Stomach (tissue), 9 donors: ENCODE data around the gene TAF15. TPM values are rescaled to one million over a fixed set of nuclear protein-coding genes. Genes with fewer than 3 reads are reported as not detected.
A peak's percentile ranks its signal among the peaks of the same experiment; 100 is the strongest.

Source experiments
- DNase-seq, 2 donors: peaks; one replicate each; pipeline versions ENCODE4 v3.0.0 to v3.0.0-alpha.2; 2013 to 2019
- H3K27ac ChIP-seq, 5 donors: fragments of 200-600 bp in 4 of 5; sonication (generic) in 4 of 5; one replicate each; pipeline ENCODE4 v1.5.1; 2013 to 2019; ENCODE audit warnings: mild to moderate bottlenecking in 1 of 5, moderate library complexity in 1 of 5
- H3K27me3 ChIP-seq, 3 donors: fragments of 200-600 bp; sonication (generic); one replicate each; pipeline ENCODE4 v1.5.1; 2017 to 2019; ENCODE audit warnings: mixed run types in 1 of 3
- H3K36me3 ChIP-seq, 4 donors: fragments of 200-600 bp; sonication (generic); 1 replicate in 3 of 4; 2 replicates in 1 of 4; pipeline ENCODE4 v1.5.1; 2016 to 2019
- H3K4me1 ChIP-seq, 4 donors: fragments of 200-600 bp; sonication (generic); one replicate each; pipeline ENCODE4 v1.5.1; 2016 to 2019
- H3K4me3 ChIP-seq, 4 donors: fragments of 200-600 bp; sonication (generic) in 3 of 4; one replicate each; pipeline ENCODE4 v1.5.1; 2016 to 2019; ENCODE audit warnings: mild to moderate bottlenecking in 1 of 4
- H3K9me3 ChIP-seq, 4 donors: fragments of 200-600 bp; sonication (generic); one replicate each; pipeline ENCODE4 v1.5.1; 2016 to 2019
- EP300 ChIP-seq: sonication (generic); formaldehyde crosslinking; IDR thresholded peaks from one replicate; pipeline ENCODE4 v1.6.1; 2017; ENCODE audit warnings: antibody characterized with exemption
- POLR2A ChIP-seq, 4 donors: fragments of 450-650 bp; IDR thresholded peaks; one replicate each; pipeline ENCODE4 v1.6.1; 2016; ENCODE audit warnings: antibody characterized with exemption in 4 of 4, control low read depth in 2 of 4, mild to moderate bottlenecking in 1 of 4, moderate library complexity in 1 of 4
- POLR2AphosphoS5 ChIP-seq, 3 donors: sonication (generic); formaldehyde crosslinking; IDR thresholded peaks; one replicate each; pipeline ENCODE4 v1.6.1; 2016; ENCODE audit warnings: antibody characterized with exemption in 3 of 3
- WGBS, 5 donors: extraction: QIAGEN DNeasy Blood & Tissue Kit in 3 of 5; methylation state at CpG; one replicate each; pipeline versions ENCODE4 v1.1.5 to v1.1.7; 2013 to 2018; 5-methylcytosine and 5-hydroxymethylcytosine counted together
- intact Hi-C: fragments of 100-400 bp; cut with DNase I; formaldehyde crosslinking; loops from one replicate; pipeline ENCODE4 v1.15.1; 2023; ENCODE audit warnings: low total_unique reads
- polyA plus RNA-seq, 3 donors: library from polyadenylated mRNA; stranded (reverse); fragments of 200-250 nt; gene quantifications; one replicate each; pipeline ENCODE4 v1.2.3, GENCODE V29; 2013
- total RNA-seq, 5 donors: library from RNA; depleted of rRNA; stranded (reverse); fragments of >200 nt; gene quantifications; one replicate each; pipeline versions ENCODE4 v1.1.0 to v1.2.3, GENCODE V29; 2014 to 2016
- TF ChIP-seq, protein P1 (sequence below), 7 experiments: fragments of 450-650 bp in 4 of 7; fragments of 200-600 bp in 3 of 7; sonication (generic) in 3 of 7; IDR thresholded peaks; one replicate each; pipeline ENCODE4 v1.5.1; 2016 to 2019; ENCODE audit warnings: antibody characterized with exemption in 7 of 7, control low read depth in 2 of 7, mild to moderate bottlenecking in 1 of 7
- donor health status: healthy with polysubstance abuse.
- donor health status: Bipolar disorder and iron deficiency.
- donor health status: healthy.

The TAF15 gene
- total and polyA plus RNA-seq, 8 donors: 21.1 to 127 (median 78.5) TPM

- TF ChIP-seq, protein P1, sequence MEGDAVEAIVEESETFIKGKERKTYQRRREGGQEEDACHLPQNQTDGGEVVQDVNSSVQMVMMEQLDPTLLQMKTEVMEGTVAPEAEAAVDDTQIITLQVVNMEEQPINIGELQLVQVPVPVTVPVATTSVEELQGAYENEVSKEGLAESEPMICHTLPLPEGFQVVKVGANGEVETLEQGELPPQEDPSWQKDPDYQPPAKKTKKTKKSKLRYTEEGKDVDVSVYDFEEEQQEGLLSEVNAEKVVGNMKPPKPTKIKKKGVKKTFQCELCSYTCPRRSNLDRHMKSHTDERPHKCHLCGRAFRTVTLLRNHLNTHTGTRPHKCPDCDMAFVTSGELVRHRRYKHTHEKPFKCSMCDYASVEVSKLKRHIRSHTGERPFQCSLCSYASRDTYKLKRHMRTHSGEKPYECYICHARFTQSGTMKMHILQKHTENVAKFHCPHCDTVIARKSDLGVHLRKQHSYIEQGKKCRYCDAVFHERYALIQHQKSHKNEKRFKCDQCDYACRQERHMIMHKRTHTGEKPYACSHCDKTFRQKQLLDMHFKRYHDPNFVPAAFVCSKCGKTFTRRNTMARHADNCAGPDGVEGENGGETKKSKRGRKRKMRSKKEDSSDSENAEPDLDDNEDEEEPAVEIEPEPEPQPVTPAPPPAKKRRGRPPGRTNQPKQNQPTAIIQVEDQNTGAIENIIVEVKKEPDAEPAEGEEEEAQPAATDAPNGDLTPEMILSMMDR (IDR thresholded peaks at IDR 0.05): no peak
- no peak for TF ChIP-seq EP300
- TF ChIP-seq POLR2AphosphoS5 (IDR thresholded peaks at IDR 0.05): no peak
- no peak for TF ChIP-seq POLR2A (IDR thresholded peaks at IDR 0.05)
- DNase-seq: no peak
Measured at GRCh38 chr17:35812456-35812855, 3.2 kb downstream of the TAF15 start.

DNA sequence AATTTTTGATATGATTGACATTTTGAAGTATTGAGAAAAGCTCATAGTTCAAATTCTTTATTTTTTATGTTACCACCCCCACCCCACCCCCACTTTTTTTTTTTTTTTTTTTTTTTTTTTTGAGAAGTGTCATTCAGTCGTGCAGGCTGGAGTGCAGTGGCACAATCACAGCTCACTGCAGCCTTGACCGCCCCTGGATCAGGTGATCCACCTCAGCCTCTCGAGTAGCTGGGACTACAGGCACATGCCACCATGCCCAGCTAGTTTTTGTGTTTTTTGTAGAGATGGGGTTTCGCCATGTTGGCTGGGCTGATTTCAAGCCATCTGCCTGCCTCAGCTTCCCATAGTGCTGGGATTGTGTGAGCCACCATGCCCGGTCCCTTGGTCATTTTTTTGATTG lies 7.4 kb downstream of the TAF15 start:
- peak overlapping the region in 1 of 5 donors; percentile 2 for H3K27ac ChIP-seq
- H3K36me3 ChIP-seq: peaks cover 5 to 49% (median 39%) of the 10 kb centered on the region in 4 donors
- H3K4me3 ChIP-seq: no peak overlapping the region
- no peak for TF ChIP-seq POLR2A (IDR thresholded peaks at IDR 0.05)
- TF ChIP-seq, protein P1 (IDR thresholded peaks at IDR 0.05): no peak
- TF ChIP-seq EP300: no peak
- TF ChIP-seq POLR2AphosphoS5 (IDR thresholded peaks at IDR 0.05): no peak
- peaks cover 2 to 85% (median 41%) of the 10 kb centered on the region in 4 donors for H3K4me1 ChIP-seq
- WGBS, 5 donors: 68 to 82% (median 69%) methylated on average over 4 to 5 of the region's 5 CpGs
- no peaks in the 10 kb centered on the region for H3K27me3 ChIP-seq
- H3K9me3 ChIP-seq: no peaks in the 10 kb centered on the region
- DNase-seq: no peak
- intact Hi-C loops: no loop called here

More at GRCh38 chr17:35812456-35812855, 3.2 kb downstream of the TAF15 start:
- Histone ChIP-seq H3K9me3 (no peaks in the 10 kb centered on the region), H3K4me1 (peaks cover 18 to 82% (median 61%) of the 10 kb centered on the region in 4 donors), H3K36me3 (peaks cover 0 to 10% (median 3%) of the 10 kb centered on the region in 4 donors), H3K27ac (no peak overlapping the region), H3K4me3 (no peak overlapping the region), H3K27me3 (no peaks in the 10 kb centered on the region)
- 80 to 96% (median 92%) methylated on average over 5 of the region's 5 CpGs for WGBS, 5 donors
- intact Hi-C loops: no loop called here

GRCh38 chr17:35817196-35817595 lies 7.9 kb downstream of the TAF15 start:
- DNase-seq: no peak
- no peaks in the 10 kb centered on the region for H3K9me3 ChIP-seq
- H3K4me3 ChIP-seq: no peak overlapping the region
- H3K4me1 ChIP-seq: peaks cover 0 to 80% (median 36%) of the 10 kb centered on the region in 4 donors
- intact Hi-C loops: no loop called here
- WGBS, 5 donors: 31 to 44% (median 39%) methylated on average over 1 of the region's 1 CpG
- no peak for TF ChIP-seq POLR2A (IDR thresholded peaks at IDR 0.05)
- no peak for TF ChIP-seq EP300
- H3K27ac ChIP-seq: peak overlapping the region in 1 of 5 donors; percentile 2
- no peaks in the 10 kb centered on the region for H3K27me3 ChIP-seq
- peaks cover 5 to 54% (median 44%) of the 10 kb centered on the region in 4 donors for H3K36me3 ChIP-seq

GRCh38 chr17:35819455-35819854 lies 10.2 kb downstream of the TAF15 start:
- Histone ChIP-seq H3K36me3 (peaks cover 16 to 77% (median 67%) of the 10 kb centered on the region in 4 donors), H3K27ac (no peak overlapping the region), H3K9me3 (no peaks in the 10 kb centered on the region), H3K27me3 (no peaks in the 10 kb centered on the region), H3K4me1 (peaks cover 0 to 58% (median 25%) of the 10 kb centered on the region in 4 donors), H3K4me3 (no peak overlapping the region)
- WGBS, 5 donors: 37 to 56% (median 44%) methylated on average over 1 of the region's 1 CpG
- DNase-seq: no peak
- intact Hi-C loops: no loop called here
- TF ChIP-seq POLR2AphosphoS5 (IDR thresholded peaks at IDR 0.05) (no peak), POLR2A (IDR thresholded peaks at IDR 0.05) (no peak), EP300 (no peak)
- TF ChIP-seq, protein P1 (IDR thresholded peaks at IDR 0.05): no peak

DNA sequence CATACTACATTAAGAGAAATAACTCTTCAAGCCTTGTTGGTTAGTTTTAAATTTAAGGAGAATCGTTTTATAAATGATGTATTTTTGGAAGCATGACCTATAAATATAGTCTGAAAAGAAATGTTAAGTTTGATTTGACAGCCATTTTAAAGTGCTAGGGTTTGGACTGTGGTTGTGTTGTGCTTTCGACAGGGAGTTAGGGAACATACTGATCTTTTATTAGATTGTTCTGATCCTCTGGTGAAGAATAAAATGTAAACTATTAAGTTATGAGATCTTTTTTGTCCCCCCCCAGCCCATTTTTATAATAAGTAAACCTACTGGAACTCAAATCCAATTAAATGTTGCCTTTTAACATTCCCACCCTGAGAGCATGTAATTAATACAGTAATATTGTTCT lies 12.0 kb downstream of the TAF15 start:
- no peak for TF ChIP-seq POLR2AphosphoS5 (IDR thresholded peaks at IDR 0.05)
- no peak for TF ChIP-seq EP300
- TF ChIP-seq POLR2A (IDR thresholded peaks at IDR 0.05): no peak
- TF ChIP-seq, protein P1 (IDR thresholded peaks at IDR 0.05): no peak
- no peak for DNase-seq
- Histone ChIP-seq H3K27ac (no peak overlapping the region), H3K36me3 (peaks cover 21 to 90% (median 81%) of the 10 kb centered on the region in 4 donors), H3K4me3 (no peak overlapping the region), H3K4me1 (peaks cover 0 to 39% (median 10%) of the 10 kb centered on the region in 4 donors), H3K27me3 (no peaks in the 10 kb centered on the region), H3K9me3 (no peaks in the 10 kb centered on the region)
- intact Hi-C loops: no loop called here
- WGBS, 5 donors: 85 to 91% (median 87%) methylated on average over 2 of the region's 2 CpGs
